GM12875 (cell line): Measurements from ENCODE around the gene PISD.

Source experiments
- H3K4me3 ChIP-seq: one replicate; pipeline ENCODE4 v1.5.1; 2011; ENCODE audit warnings: low read depth, low read length, control low read depth
- CTCF ChIP-seq: IDR thresholded peaks from 2 replicates; pipeline ENCODE4 v1.5.1; 2011; ENCODE audit warnings: low read depth, mild to moderate bottlenecking, control low read depth, inconsistent platforms, low read length, moderate library complexity, borderline replicate concordance; ENCODE audit not compliant: insufficient read depth

Gene PISD

GRCh38 chr22:31612891-31613285 is 49.1 kb downstream of the PISD start:
- no peak overlapping the region for H3K4me3 ChIP-seq
- TF ChIP-seq CTCF: no peak

GRCh38 chr22:31611061-31611760 is 50.8 kb downstream of the PISD start:
- TF ChIP-seq CTCF: no peak
- no peak overlapping the region for H3K4me3 ChIP-seq

- no peak overlapping the region for H3K4me3 ChIP-seq
- TF ChIP-seq CTCF: no peak
Measured at GRCh38 chr22:31610611-31611010, 51.4 kb downstream of the PISD start.

GRCh38 chr22:31609716-31610115 is 52.3 kb downstream of the PISD start:
- TF ChIP-seq CTCF: no peak
- no peak overlapping the region for H3K4me3 ChIP-seq

GRCh38 chr22:31607696-31608095 is 54.3 kb downstream of the PISD start:
- H3K4me3 ChIP-seq: no peak overlapping the region
- TF ChIP-seq CTCF: no peak

GRCh38 chr22:31605851-31606585 is 56.0 kb downstream of the PISD start:
- no peak for TF ChIP-seq CTCF
- H3K4me3 ChIP-seq: no peak overlapping the region
